Naive thymus-derived CD4-positive, alpha-beta T cell (primary cell): ENCODE results near the gene ABCG5. TPM values are rescaled to one million over a fixed set of nuclear protein-coding genes. Genes with fewer than 3 reads are reported as not detected.

Source experiments
- ATAC-seq: fragments of 150-1000 bp; cut with Tn5 transposase; 2 replicates; pipeline ENCODE4 v1.10.0; 2021; ENCODE audit warnings: mild to moderate bottlenecking, moderate library complexity
- CTCF ChIA-PET: fragments of 350-600 bp; sonication (Branson Sonifier 250); formaldehyde crosslinking; loops from one replicate; lab custom pipeline; 2021; ENCODE audit warnings: antibody characterized with exemption; lab: Charles Lee
- POLR2A ChIA-PET: fragments of 350-600 bp; sonication (Branson Sonifier 250); formaldehyde crosslinking; loops from one replicate; lab custom pipeline; 2021; ENCODE audit warnings: antibody characterized with exemption, inconsistent platforms; lab: Charles Lee
- DNase-seq, 9 donors: peaks; one replicate each; pipeline versions ENCODE4 v3.0.0 to v3.0.0-alpha.2; 2020 to 2022; ENCODE audit warnings: mixed read lengths in 1 of 9
- H3K27ac ChIP-seq: one replicate; pipeline ENCODE4 v1.7.0; 2013; ENCODE audit warnings: mild to moderate bottlenecking, low read depth, low read length, moderate library complexity
- H3K27me3 ChIP-seq, 2 donors: one replicate each; pipeline ENCODE4 v1.7.0; 2013; ENCODE audit warnings: low read length in 2 of 2, mild to moderate bottlenecking in 2 of 2, moderate library complexity in 2 of 2; ENCODE audit not compliant: control insufficient read depth in 2 of 2, insufficient read depth in 2 of 2
- H3K36me3 ChIP-seq, 3 experiments: 1 replicate in 2 of 3; 2 replicates in 1 of 3; pipeline ENCODE4 v1.7.0; 2013; ENCODE audit warnings: low read length in 3 of 3, mild to moderate bottlenecking in 3 of 3, moderate library complexity in 1 of 3; ENCODE audit not compliant: insufficient read depth in 3 of 3, control insufficient read depth in 2 of 3
- H3K4me1 ChIP-seq, 2 donors: one replicate each; pipeline ENCODE4 v1.7.0; 2013; ENCODE audit warnings: low read length in 2 of 2, mild to moderate bottlenecking in 2 of 2, moderate library complexity in 1 of 2; ENCODE audit not compliant: control insufficient read depth in 2 of 2, insufficient read depth in 2 of 2
- H3K4me3 ChIP-seq: 2 replicates; pipeline ENCODE4 v1.7.0; 2013; ENCODE audit warnings: mild to moderate bottlenecking, low read length
- H3K9me3 ChIP-seq, 3 experiments: 1 replicate in 2 of 3; 2 replicates in 1 of 3; pipeline ENCODE4 v1.7.0; 2013; ENCODE audit warnings: low read length in 3 of 3; ENCODE audit not compliant: control insufficient read depth in 2 of 3
- H3K27ac Mint-ChIP-seq, 9 donors: one replicate each; pipeline ENCODE4 v1.8.0; 2020 to 2022; ENCODE audit warnings: mixed read lengths in 9 of 9, mild to moderate bottlenecking in 8 of 9, moderate library complexity in 5 of 9, inconsistent platforms in 2 of 9
- H3K27me3 Mint-ChIP-seq, 5 donors: one replicate each; pipeline ENCODE4 v1.8.0; 2021 to 2022; ENCODE audit warnings: mixed read lengths in 5 of 5, mild to moderate bottlenecking in 1 of 5
- H3K36me3 Mint-ChIP-seq, 5 donors: one replicate each; pipeline ENCODE4 v1.8.0; 2020 to 2022; ENCODE audit warnings: mixed read lengths in 5 of 5, mild to moderate bottlenecking in 3 of 5, inconsistent platforms in 1 of 5
- H3K4me1 Mint-ChIP-seq, 7 donors: one replicate each; pipeline ENCODE4 v1.8.0; 2020 to 2022; ENCODE audit warnings: mixed read lengths in 7 of 7, mild to moderate bottlenecking in 3 of 7, inconsistent platforms in 1 of 7
- H3K4me3 Mint-ChIP-seq, 10 donors: one replicate each; pipeline ENCODE4 v1.8.0; 2020 to 2022; ENCODE audit warnings: mild to moderate bottlenecking in 10 of 10, mixed read lengths in 10 of 10, moderate library complexity in 6 of 10, inconsistent platforms in 2 of 10
- H3K9me3 Mint-ChIP-seq, 11 donors: one replicate each; pipeline ENCODE4 v1.8.0; 2020 to 2022; ENCODE audit warnings: mixed read lengths in 11 of 11, mild to moderate bottlenecking in 4 of 11, inconsistent platforms in 1 of 11, moderate library complexity in 1 of 11
- intact Hi-C, 2 donors: fragments of 100-400 bp; cut with micrococcal nuclease; formaldehyde crosslinking; loops; one replicate each; pipeline ENCODE4 v1.15.1; 2023
- polyA plus RNA-seq, 2 donors: library from polyadenylated mRNA; unstranded; fragments of 300-500 nt; fragmentation: Illumina TruSeq; gene quantifications; one replicate each; pipeline ENCODE4 v1.2.3, GENCODE V29; 2021
- total RNA-seq, 6 experiments: library from RNA in 5 of 6; stranded (reverse) in 5 of 6; gene quantifications; 1 replicate in 5 of 6; 2 replicates in 1 of 6; pipeline ENCODE4 v1.2.3 and lab custom pipeline; 2021 to 2026

ABCG5 gene
- total and polyA plus RNA-seq, 7 experiments from 2014 or later, result not detected

GRCh38 chr2:43766006-43766405 lies 72.6 kb downstream of the ABCG5 start:
- no peak overlapping the region for H3K27ac ChIP-seq
- Mint-ChIP-seq H3K27me3 (peaks cover 0 to 5% (median 3%) of the 10 kb centered on the region in 5 donors), H3K27ac (no peak overlapping the region), H3K4me3 (no peak overlapping the region), H3K4me1 (no peaks in the 10 kb centered on the region), H3K9me3 (no peaks in the 10 kb centered on the region), H3K36me3 (peaks cover 0 to 9% (median 0%) of the 10 kb centered on the region in 5 donors)
- H3K4me1 ChIP-seq, result no peaks in the 10 kb centered on the region
- H3K4me3 ChIP-seq, result no peak overlapping the region
- H3K36me3 ChIP-seq, result no peaks in the 10 kb centered on the region
- ChIA-PET CTCF (no interaction called here), POLR2A (no interaction called here)
- no peak for DNase-seq
- H3K27me3 ChIP-seq, result no peaks in the 10 kb centered on the region
- intact Hi-C loops, result no loop called here
- no peak for ATAC-seq
- H3K9me3 ChIP-seq, result no peaks in the 10 kb centered on the region

- Histone ChIP-seq H3K4me3 (no peak overlapping the region), H3K27me3 (no peaks in the 10 kb centered on the region), H3K9me3 (no peaks in the 10 kb centered on the region), H3K27ac (no peak overlapping the region), H3K36me3 (no peaks in the 10 kb centered on the region), H3K4me1 (no peaks in the 10 kb centered on the region)
- Mint-ChIP-seq H3K36me3 (peaks cover 0 to 7% (median 0%) of the 10 kb centered on the region in 5 donors), H3K4me1 (no peaks in the 10 kb centered on the region), H3K4me3 (no peak overlapping the region), H3K27ac (no peak overlapping the region), H3K9me3 (no peaks in the 10 kb centered on the region), H3K27me3 (peaks cover 0 to 5% (median 0%) of the 10 kb centered on the region in 5 donors)
- intact Hi-C loops, result no loop called here
- CTCF ChIA-PET, result no interaction called here
- ATAC-seq, result no peak
- POLR2A ChIA-PET, result no interaction called here
- no peak for DNase-seq
Measured at GRCh38 chr2:43764086-43764705, 74.4 kb downstream of the ABCG5 start.

GRCh38 chr2:43763091-43763490 lies 75.5 kb downstream of the ABCG5 start:
- Histone ChIP-seq H3K27ac (no peak overlapping the region), H3K27me3 (no peaks in the 10 kb centered on the region), H3K4me3 (no peak overlapping the region), H3K9me3 (no peaks in the 10 kb centered on the region), H3K4me1 (no peaks in the 10 kb centered on the region), H3K36me3 (no peaks in the 10 kb centered on the region)
- Mint-ChIP-seq H3K9me3 (no peaks in the 10 kb centered on the region), H3K27ac (no peak overlapping the region), H3K4me3 (no peak overlapping the region), H3K27me3 (peaks cover 0 to 3% (median 0%) of the 10 kb centered on the region in 5 donors), H3K36me3 (peaks cover 0 to 7% (median 0%) of the 10 kb centered on the region in 5 donors), H3K4me1 (no peaks in the 10 kb centered on the region)
- intact Hi-C loops, result no loop called here
- DNase-seq, result no peak
- POLR2A ChIA-PET, result no interaction called here
- CTCF ChIA-PET, result no interaction called here
- ATAC-seq, result no peak

Other genes with a start within 250 kb of the ABCG5 start
- 10 to 100 TPM; 34.1 to 43.0 (median 41.0) TPM for gene THADA, start 242.8 kb downstream of the ABCG5 start, total RNA-seq
- gene THADA, start 242.8 kb downstream of the ABCG5 start, polyA plus RNA-seq, result 10 to 100 TPM; 11.7 to 22.2 TPM
- 1 to 10 TPM in 4 of 5 experiments, under 1 TPM in 1; 0.02 to 2.8 (median 2.0) TPM for gene PLEKHH2, start 201.6 kb downstream of the ABCG5 start, total RNA-seq
- under 1 TPM in 1 of 2 donors, not detected in 1; 0.33 TPM for gene PLEKHH2, start 201.6 kb downstream of the ABCG5 start, polyA plus RNA-seq
- not detected for gene C1GALT1C1L, start 162.4 kb downstream of the ABCG5 start, total RNA-seq
- gene C1GALT1C1L, start 162.4 kb downstream of the ABCG5 start, polyA plus RNA-seq, result not detected
- gene DYNC2LI1, start 64.8 kb downstream of the ABCG5 start, total RNA-seq, result 1 to 10 TPM; 1.9 to 6.1 (median 5.1) TPM
- 1 to 10 TPM; 5.6 to 7.8 TPM for gene DYNC2LI1, start 64.8 kb downstream of the ABCG5 start, polyA plus RNA-seq
- not detected for gene ABCG8, start 132 bp upstream of the ABCG5 start, total RNA-seq
- under 1 TPM in 1 of 2 donors, not detected in 1; 0.11 TPM for gene ABCG8, start 132 bp upstream of the ABCG5 start, polyA plus RNA-seq
- 10 to 100 TPM; 54.3 to 92.7 (median 71.2) TPM for gene LRPPRC, start 157.2 kb upstream of the ABCG5 start, total RNA-seq
- 10 to 100 TPM; 42.3 to 45.1 TPM for gene LRPPRC, start 157.2 kb upstream of the ABCG5 start, polyA plus RNA-seq